Erythroblast (primary cell): Measurements from ENCODE around the gene EIF4ENIF1.

Experiments
- GATA1 ChIP-seq: IDR thresholded peaks from 2 replicates; pipeline ENCODE4 v1.6.1; 2011; ENCODE audit warnings: low read depth, mild to moderate bottlenecking, control low read depth, low read length, moderate library complexity
- POLR2A ChIP-seq: IDR thresholded peaks from 2 replicates; pipeline ENCODE4 v1.6.1; 2011; ENCODE audit warnings: mild to moderate bottlenecking, low read length

GRCh38 chr22:31503211-31503964 lies 13.7 kb upstream of the EIF4ENIF1 start:
- no peak for TF ChIP-seq POLR2A
- TF ChIP-seq GATA1: no peak
